Mesothelial cell of epicardium (in vitro differentiated cells): ENCODE data around the gene F13B. TPM values are rescaled to one million over a fixed set of nuclear protein-coding genes. Genes with fewer than 3 reads are reported as not detected.
"Not testable (repeated sequence)": the region's sequence is repeated elsewhere in the genome, so short reads cannot be mapped to it uniquely, and the experiment has no call there.

Experiments used
- DNase-seq, 2 experiments: peaks; one replicate each; pipeline ENCODE4 v3.0.0; 2021; ENCODE audit warnings: low spot score in 2 of 2; ENCODE audit not compliant: unreplicated experiment in 2 of 2
- H3K27ac Mint-ChIP-seq: 2 replicates; pipeline ENCODE4 v1.8.0; 2021; ENCODE audit warnings: mixed read lengths
- H3K27me3 Mint-ChIP-seq: 2 replicates; pipeline ENCODE4 v1.8.0; 2021; ENCODE audit warnings: low read depth, mixed read lengths
- H3K36me3 Mint-ChIP-seq: 2 replicates; pipeline ENCODE4 v1.8.0; 2021; ENCODE audit warnings: mixed read lengths
- H3K4me1 Mint-ChIP-seq: 2 replicates; pipeline ENCODE4 v1.8.0; 2021; ENCODE audit warnings: mixed read lengths
- H3K4me3 Mint-ChIP-seq: 2 replicates; pipeline ENCODE4 v1.8.0; 2021; ENCODE audit warnings: mild to moderate bottlenecking, moderate library complexity, mixed read lengths
- H3K9me3 Mint-ChIP-seq: 2 replicates; pipeline ENCODE4 v1.8.0; 2021; ENCODE audit warnings: mixed read lengths
- total RNA-seq: library from RNA; stranded (reverse); gene quantifications from 3 replicates; pipeline ENCODE4 v1.2.1, GENCODE V29; 2021
- TF ChIP-seq, protein P1 (sequence below): fragments of 200-600 bp; sonication (generic); IDR thresholded peaks from one replicate; pipeline ENCODE4 v1.5.0; 2021; ENCODE audit warnings: antibody characterized with exemption; ENCODE audit not compliant: unreplicated experiment

Gene F13B
- total RNA-seq, 1 donor from 2014 or later: not detected

DNA sequence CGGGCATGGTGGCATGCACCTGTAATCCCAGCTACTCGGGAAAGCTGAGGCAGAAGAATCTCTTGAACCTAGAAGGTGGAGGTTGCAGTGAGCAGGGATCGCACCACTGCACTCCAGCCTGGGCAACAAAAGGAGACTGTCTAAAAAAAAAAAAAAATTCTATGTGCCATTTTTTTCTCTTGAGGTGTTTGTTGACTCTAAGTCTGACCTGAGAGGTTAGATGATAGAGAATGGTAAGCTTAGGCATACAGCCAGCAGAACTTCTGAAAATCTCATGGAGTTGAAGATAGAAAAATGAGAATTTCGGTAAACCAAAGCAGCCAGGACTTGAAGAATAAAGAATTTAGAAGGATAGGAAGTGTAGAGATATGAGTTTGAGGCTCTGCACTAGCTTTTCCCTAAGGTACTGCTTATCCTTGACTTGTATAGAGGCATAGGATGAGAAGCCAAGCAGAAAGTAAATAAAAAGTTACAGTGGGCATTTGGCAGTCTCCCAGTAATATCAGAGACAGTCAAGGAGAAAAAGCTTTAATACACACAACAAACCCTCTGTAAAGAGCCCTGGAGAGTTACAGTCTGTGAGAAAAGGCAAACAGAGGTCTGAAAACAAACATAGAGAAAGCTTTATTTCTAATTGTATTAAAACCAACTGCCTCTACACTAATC, 24.3 kb downstream of the F13B start:
- H3K27ac Mint-ChIP-seq: no peak overlapping the region
- H3K27me3 Mint-ChIP-seq: peaks cover 13% of the 10 kb centered on the region
- H3K9me3 Mint-ChIP-seq: peaks cover 6% of the 10 kb centered on the region
- no peaks in the 10 kb centered on the region for H3K36me3 Mint-ChIP-seq
- H3K4me1 Mint-ChIP-seq: no peaks in the 10 kb centered on the region
- no peak for DNase-seq
- TF ChIP-seq, protein P1, sequence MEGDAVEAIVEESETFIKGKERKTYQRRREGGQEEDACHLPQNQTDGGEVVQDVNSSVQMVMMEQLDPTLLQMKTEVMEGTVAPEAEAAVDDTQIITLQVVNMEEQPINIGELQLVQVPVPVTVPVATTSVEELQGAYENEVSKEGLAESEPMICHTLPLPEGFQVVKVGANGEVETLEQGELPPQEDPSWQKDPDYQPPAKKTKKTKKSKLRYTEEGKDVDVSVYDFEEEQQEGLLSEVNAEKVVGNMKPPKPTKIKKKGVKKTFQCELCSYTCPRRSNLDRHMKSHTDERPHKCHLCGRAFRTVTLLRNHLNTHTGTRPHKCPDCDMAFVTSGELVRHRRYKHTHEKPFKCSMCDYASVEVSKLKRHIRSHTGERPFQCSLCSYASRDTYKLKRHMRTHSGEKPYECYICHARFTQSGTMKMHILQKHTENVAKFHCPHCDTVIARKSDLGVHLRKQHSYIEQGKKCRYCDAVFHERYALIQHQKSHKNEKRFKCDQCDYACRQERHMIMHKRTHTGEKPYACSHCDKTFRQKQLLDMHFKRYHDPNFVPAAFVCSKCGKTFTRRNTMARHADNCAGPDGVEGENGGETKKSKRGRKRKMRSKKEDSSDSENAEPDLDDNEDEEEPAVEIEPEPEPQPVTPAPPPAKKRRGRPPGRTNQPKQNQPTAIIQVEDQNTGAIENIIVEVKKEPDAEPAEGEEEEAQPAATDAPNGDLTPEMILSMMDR: no peak
- no peak overlapping the region for H3K4me3 Mint-ChIP-seq

DNA sequence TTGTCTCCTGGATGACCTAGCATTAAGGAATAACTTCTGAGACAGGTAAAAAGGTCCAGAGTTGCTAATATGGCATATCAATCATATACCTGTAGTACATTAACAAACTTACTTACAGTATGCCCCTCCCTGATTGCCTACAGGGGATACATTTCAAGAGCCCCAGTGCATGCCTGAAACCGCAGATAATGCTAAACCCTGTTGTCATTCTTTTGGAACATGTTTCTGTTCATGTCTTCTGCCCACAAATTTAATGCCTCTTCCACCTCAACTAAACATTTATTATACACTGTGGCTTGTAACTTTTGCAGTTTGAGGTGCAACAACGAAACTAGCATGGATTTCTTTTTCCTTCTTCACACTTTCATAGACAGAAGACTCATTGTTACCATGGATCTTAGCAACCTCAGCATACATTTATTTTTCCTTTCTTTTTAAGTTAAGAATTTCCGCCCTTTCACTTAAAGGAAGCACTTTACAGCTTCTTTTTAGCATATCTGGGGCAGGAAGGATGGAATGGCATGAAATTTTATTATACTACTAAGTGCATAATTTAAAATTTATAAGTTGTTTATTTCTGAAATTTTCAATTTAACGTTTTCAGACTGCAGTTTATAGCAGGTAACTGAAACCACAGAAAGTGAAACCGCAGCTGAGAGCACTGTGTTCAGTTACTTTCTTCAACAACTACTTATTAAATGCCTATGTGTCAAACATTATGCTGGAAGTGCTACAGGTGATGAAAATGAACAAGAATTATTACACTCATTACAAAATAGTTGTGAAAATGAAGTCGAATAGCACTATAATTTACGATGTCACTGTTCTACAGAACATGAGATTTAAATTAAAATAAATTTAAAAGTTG, 25.3 kb downstream of the F13B start:
- DNase-seq: no peak
- Mint-ChIP-seq H3K4me1 (no peaks in the 10 kb centered on the region), H3K9me3 (no peaks in the 10 kb centered on the region), H3K36me3 (no peaks in the 10 kb centered on the region), H3K4me3 (no peak overlapping the region), H3K27ac (no peak overlapping the region), H3K27me3 (peaks cover 13% of the 10 kb centered on the region)
- TF ChIP-seq, protein P1: no peak

DNA sequence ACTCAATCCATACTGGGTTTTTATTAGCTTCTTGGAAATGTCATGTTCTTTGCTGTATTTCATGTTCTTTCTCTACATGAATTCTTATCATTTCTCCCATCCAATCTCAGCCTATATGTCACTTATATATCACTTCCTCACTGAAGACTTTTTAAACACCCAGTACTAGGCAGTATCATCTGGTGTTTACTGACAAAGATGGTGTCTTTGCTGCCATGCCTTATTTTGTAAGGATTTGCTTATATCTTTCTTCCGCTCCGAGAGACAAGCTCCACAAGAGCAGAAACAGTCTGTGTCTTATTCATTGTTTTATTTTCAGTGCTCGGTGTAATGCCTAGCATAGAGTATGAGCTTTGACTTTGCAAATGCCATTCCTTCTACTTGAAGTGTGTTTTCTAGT, 30.2 kb downstream of the F13B start:
- H3K27me3 Mint-ChIP-seq: no peaks in the 10 kb centered on the region
- H3K27ac Mint-ChIP-seq: no peak overlapping the region
- no peak for DNase-seq
- no peaks in the 10 kb centered on the region for H3K9me3 Mint-ChIP-seq
- TF ChIP-seq, protein P1: no peak
- no peak overlapping the region for H3K4me3 Mint-ChIP-seq
- no peaks in the 10 kb centered on the region for H3K4me1 Mint-ChIP-seq
- no peaks in the 10 kb centered on the region for H3K36me3 Mint-ChIP-seq

DNA sequence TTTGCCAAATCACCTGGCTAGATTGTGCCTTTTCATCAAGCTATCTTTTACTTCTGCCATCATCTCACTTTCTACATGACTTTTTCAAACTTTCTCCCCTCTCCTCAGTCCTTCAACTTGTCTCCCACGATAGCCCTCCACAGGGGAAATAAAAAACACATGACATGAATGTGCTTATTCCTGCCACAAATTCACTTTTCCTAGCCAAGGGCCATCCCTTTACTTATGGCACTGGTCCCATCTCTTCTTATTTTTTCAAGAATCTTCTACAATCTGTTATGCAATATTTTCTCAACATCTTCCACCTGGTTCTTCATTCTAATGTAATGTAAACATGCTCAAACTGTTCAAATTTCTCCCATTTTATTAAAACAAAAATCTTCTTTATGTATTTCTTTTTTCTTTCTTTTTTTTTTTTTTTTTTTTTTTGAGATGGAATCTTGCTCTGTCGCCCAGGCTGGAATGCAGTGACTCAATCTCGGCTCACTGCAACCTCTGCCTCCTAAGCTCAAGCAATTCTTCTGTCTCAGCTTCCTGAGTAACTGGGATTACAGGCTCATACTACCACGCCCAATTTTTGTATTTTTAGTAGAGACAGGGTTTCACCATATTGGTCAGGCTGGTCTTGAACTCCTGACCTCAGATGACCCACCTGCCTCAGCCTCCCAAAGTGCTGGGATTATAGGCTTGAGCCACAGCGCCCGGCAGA, 32.3 kb downstream of the F13B start:
- DNase-seq, H3K27me3 Mint-ChIP-seq, H3K36me3 Mint-ChIP-seq, H3K4me1 Mint-ChIP-seq, H3K27ac Mint-ChIP-seq, H3K4me3 Mint-ChIP-seq, H3K9me3 Mint-ChIP-seq: not testable (repeated sequence)

DNA sequence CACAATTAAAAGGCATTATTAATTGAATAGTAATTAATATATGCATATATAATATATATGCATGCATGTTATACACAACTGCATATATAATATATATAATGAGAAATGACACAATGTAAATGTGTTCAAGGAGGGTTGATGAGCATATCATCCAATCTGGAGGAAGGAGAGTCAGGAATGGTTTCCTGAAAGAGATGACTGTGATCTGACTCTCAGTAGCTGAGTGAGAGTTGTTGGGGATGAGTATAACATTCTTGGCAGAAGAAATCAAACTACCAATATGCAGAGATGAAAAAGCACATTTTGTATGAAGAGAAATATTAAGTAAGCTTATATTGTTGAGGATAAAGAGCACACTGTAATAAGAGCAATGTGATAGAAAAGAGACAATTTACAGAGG, 37.3 kb downstream of the F13B start:
- Mint-ChIP-seq H3K9me3 (no peaks in the 10 kb centered on the region), H3K27me3 (no peaks in the 10 kb centered on the region), H3K27ac (no peak overlapping the region), H3K4me1 (no peaks in the 10 kb centered on the region), H3K36me3 (no peaks in the 10 kb centered on the region), H3K4me3 (no peak overlapping the region)
- TF ChIP-seq, protein P1: no peak
- no peak for DNase-seq

DNA sequence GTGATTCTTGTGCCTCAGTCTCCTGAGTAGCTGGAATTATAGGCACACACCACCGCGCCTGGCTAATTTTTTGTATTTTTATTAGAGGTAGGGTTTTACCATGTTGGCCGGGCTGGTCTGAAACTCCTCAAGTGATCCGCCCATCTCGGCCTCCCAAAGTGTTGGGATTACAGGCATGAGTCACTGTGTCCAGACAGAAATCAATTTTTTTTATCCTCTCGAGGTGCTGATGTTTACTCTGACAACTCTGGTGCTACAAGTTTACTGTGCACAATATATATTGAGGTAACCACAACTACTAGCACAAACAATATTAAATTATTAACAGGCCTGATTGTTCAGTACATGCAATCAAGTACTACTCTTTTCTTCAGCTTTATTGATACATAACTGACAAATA, 39.7 kb downstream of the F13B start:
- Mint-ChIP-seq H3K27me3 (no peaks in the 10 kb centered on the region), H3K4me1 (no peaks in the 10 kb centered on the region), H3K4me3 (no peak overlapping the region), H3K27ac (no peak overlapping the region), H3K36me3 (no peaks in the 10 kb centered on the region), H3K9me3 (no peaks in the 10 kb centered on the region)
- TF ChIP-seq, protein P1: no peak
- no peak for DNase-seq
